Panc1 (cell line): ENCODE data around the gene CEP95. TPM values are rescaled to one million over a fixed set of nuclear protein-coding genes. Genes with fewer than 3 reads are reported as not detected.

Source experiments
- ATAC-seq: fragments of 200-7000 bp; cut with Tn5 transposase; 2 replicates; pipeline ENCODE4 v1.9.1; 2020; ENCODE audit warnings: mild to moderate bottlenecking, moderate library complexity
- BruUV-seq: library from RNA; stranded (reverse); fragments of 400-500 nt; replicated peaks from 2 replicates; lab custom pipeline; 2021; lab: Mats Ljungman, UMichigan
- CTCF ChIA-PET: fragments of 300-600 bp; sonication (Branson Sonifier 250); formaldehyde crosslinking; loops from one replicate; lab custom pipeline; 2022; ENCODE audit warnings: antibody characterized with exemption; lab: Charles Lee
- POLR2A ChIA-PET: fragments of 300-600 bp; sonication (Branson Sonifier 250); formaldehyde crosslinking; loops from one replicate; lab custom pipeline; 2022; ENCODE audit warnings: antibody characterized with exemption; lab: Charles Lee
- DNase-seq: peaks from one replicate; pipeline ENCODE4 v3.0.0-alpha.2; 2010; ENCODE audit warnings: low read depth, low spot score
- H3K27ac ChIP-seq: 2 replicates; pipeline ENCODE4 v1.5.1; 2011; ENCODE audit warnings: mild to moderate bottlenecking, low read length, inconsistent platforms
- H3K27me3 ChIP-seq: fragments of 200-500 bp; sonication (Bioruptor generic); 2 replicates; pipeline ENCODE4 v1.6.0; 2014; ENCODE audit warnings: low read length, inconsistent platforms; ENCODE audit not compliant: control insufficient read depth, insufficient read depth
- H3K36me3 ChIP-seq: fragments of 200-500 bp; sonication (Bioruptor generic); 2 replicates; pipeline ENCODE4 v1.5.1; 2014; ENCODE audit warnings: inconsistent platforms, mild to moderate bottlenecking, low read length, moderate library complexity; ENCODE audit not compliant: control insufficient read depth, insufficient read depth
- H3K4me1 ChIP-seq: 2 replicates; pipeline ENCODE4 v1.5.1; 2011; ENCODE audit warnings: inconsistent platforms, mild to moderate bottlenecking, low read length, moderate library complexity; ENCODE audit not compliant: control insufficient read depth, insufficient read depth
- H3K4me3 ChIP-seq, 2 experiments: 2 replicates each; pipeline ENCODE4 v1.5.1; 2011 to 2012; ENCODE audit warnings: low read depth in 2 of 2, low read length in 2 of 2, mild to moderate bottlenecking in 2 of 2, inconsistent platforms in 1 of 2, moderate library complexity in 1 of 2
- H3K9me3 ChIP-seq: fragments of 200-500 bp; sonication (Bioruptor generic); 2 replicates; pipeline ENCODE4 v1.5.1; 2014; ENCODE audit warnings: low read depth, mild to moderate bottlenecking, inconsistent platforms, low read length, moderate library complexity; ENCODE audit not compliant: control insufficient read depth, insufficient read depth
- POLR2AphosphoS5 ChIP-seq: IDR thresholded peaks from 2 replicates; pipeline ENCODE4 v1.6.1; 2012; ENCODE audit warnings: mild to moderate bottlenecking, low read depth, low read length, moderate library complexity
- SIN3A ChIP-seq: IDR thresholded peaks from 2 replicates; pipeline ENCODE4 v1.6.1; 2012; ENCODE audit warnings: low read depth, mild to moderate bottlenecking, low read length, moderate library complexity, borderline replicate concordance; ENCODE audit not compliant: insufficient read depth
- TCF7L2 ChIP-seq: IDR thresholded peaks from 2 replicates; pipeline ENCODE4 v1.6.1; 2011; ENCODE audit warnings: mild to moderate bottlenecking, low read depth, low read length, inconsistent platforms
- in situ Hi-C: cut with HindIII; loops from 2 replicates; pipeline ENCODE4 v1.10.0; 2016; ENCODE audit warnings: low sequenced_read_pairs, low pct_unique_long_range_greater_than_20kb
- intact Hi-C: fragments of 100-400 bp; cut with micrococcal nuclease; formaldehyde crosslinking; loops from one replicate; pipeline ENCODE4 v1.10.0; 2022; ENCODE audit not compliant: unreplicated experiment
- total RNA-seq: library from RNA; stranded (reverse); gene quantifications from one replicate; pipeline ENCODE4 v1.2.1, GENCODE V29; 2021; ENCODE audit not compliant: unreplicated experiment
- TF ChIP-seq, protein P1 (sequence below), 2 experiments: IDR thresholded peaks; 2 replicates each; pipeline ENCODE4 v1.6.1; 2011 to 2012; ENCODE audit warnings: low read depth in 2 of 2, control low read depth in 1 of 2, low read length in 1 of 2, mild to moderate bottlenecking in 1 of 2, moderate library complexity in 1 of 2; ENCODE audit not compliant: insufficient read depth in 1 of 2
- TF ChIP-seq, protein P2 (sequence below): fragments of 450-650 bp; IDR thresholded peaks from 2 replicates; pipeline ENCODE4 v1.5.1; 2017; ENCODE audit warnings: mild to moderate bottlenecking

CEP95 gene
- total RNA-seq, 1 experiment from 2014 or later: 23.2 TPM

GRCh38 chr17:64555281-64555680 lies 48.5 kb downstream of the CEP95 start:
- intact Hi-C loops: loop anchor here (10.0 kb wide), 1 partner anchor 90 kb away; no protein-coding TSS in a partner anchor
- DNase-seq: no peak
- in situ Hi-C loops: no loop called here
- CTCF ChIA-PET: no interaction called here
- Histone ChIP-seq H3K9me3 (no peaks in the 10 kb centered on the region), H3K36me3 (peaks cover 13% of the 10 kb centered on the region; the same call in 1 of the 2 replicates), H3K27me3 (no peaks in the 10 kb centered on the region), H3K4me3 (no peak overlapping the region), H3K4me1 (no peaks in the 10 kb centered on the region), H3K27ac (no peak overlapping the region)
- POLR2A ChIA-PET: no interaction called here
- TF ChIP-seq TCF7L2 (no peak), SIN3A (no peak), POLR2AphosphoS5 (no peak)
- TF ChIP-seq, protein P1, sequence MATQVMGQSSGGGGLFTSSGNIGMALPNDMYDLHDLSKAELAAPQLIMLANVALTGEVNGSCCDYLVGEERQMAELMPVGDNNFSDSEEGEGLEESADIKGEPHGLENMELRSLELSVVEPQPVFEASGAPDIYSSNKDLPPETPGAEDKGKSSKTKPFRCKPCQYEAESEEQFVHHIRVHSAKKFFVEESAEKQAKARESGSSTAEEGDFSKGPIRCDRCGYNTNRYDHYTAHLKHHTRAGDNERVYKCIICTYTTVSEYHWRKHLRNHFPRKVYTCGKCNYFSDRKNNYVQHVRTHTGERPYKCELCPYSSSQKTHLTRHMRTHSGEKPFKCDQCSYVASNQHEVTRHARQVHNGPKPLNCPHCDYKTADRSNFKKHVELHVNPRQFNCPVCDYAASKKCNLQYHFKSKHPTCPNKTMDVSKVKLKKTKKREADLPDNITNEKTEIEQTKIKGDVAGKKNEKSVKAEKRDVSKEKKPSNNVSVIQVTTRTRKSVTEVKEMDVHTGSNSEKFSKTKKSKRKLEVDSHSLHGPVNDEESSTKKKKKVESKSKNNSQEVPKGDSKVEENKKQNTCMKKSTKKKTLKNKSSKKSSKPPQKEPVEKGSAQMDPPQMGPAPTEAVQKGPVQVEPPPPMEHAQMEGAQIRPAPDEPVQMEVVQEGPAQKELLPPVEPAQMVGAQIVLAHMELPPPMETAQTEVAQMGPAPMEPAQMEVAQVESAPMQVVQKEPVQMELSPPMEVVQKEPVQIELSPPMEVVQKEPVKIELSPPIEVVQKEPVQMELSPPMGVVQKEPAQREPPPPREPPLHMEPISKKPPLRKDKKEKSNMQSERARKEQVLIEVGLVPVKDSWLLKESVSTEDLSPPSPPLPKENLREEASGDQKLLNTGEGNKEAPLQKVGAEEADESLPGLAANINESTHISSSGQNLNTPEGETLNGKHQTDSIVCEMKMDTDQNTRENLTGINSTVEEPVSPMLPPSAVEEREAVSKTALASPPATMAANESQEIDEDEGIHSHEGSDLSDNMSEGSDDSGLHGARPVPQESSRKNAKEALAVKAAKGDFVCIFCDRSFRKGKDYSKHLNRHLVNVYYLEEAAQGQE (IDR thresholded peaks at IDR 0.05; ENCODE audit: insufficient read depth in 1 of 2, low read depth in 2 of 2, low read length in 1 of 2): no peak
- TF ChIP-seq, protein P2, sequence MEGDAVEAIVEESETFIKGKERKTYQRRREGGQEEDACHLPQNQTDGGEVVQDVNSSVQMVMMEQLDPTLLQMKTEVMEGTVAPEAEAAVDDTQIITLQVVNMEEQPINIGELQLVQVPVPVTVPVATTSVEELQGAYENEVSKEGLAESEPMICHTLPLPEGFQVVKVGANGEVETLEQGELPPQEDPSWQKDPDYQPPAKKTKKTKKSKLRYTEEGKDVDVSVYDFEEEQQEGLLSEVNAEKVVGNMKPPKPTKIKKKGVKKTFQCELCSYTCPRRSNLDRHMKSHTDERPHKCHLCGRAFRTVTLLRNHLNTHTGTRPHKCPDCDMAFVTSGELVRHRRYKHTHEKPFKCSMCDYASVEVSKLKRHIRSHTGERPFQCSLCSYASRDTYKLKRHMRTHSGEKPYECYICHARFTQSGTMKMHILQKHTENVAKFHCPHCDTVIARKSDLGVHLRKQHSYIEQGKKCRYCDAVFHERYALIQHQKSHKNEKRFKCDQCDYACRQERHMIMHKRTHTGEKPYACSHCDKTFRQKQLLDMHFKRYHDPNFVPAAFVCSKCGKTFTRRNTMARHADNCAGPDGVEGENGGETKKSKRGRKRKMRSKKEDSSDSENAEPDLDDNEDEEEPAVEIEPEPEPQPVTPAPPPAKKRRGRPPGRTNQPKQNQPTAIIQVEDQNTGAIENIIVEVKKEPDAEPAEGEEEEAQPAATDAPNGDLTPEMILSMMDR: no peak
- ATAC-seq: no peak
- BruUV-seq: no TSS peak

DNA sequence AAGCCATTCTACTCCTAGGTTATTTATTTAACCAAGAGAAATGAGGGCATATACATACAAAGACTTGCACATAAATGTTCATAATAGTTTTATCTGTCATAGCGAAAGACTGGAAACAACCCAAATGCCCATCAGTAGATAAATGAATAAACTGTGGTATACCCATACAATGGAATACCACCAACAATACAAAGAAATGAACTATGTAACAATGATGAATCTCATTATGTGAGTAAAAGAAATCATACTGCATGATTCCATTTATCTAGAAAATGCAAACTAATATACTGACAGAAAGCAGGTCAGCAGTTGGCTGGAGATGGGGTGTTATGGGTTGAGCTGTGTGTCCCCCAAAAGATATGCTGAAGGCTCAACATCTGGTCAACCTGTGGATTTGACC lies 57.3 kb downstream of the CEP95 start:
- Histone ChIP-seq H3K9me3 (no peaks in the 10 kb centered on the region), H3K36me3 (peaks cover 6% of the 10 kb centered on the region), H3K27me3 (no peaks in the 10 kb centered on the region), H3K27ac (no peak overlapping the region), H3K4me3 (no peak overlapping the region), H3K4me1 (no peaks in the 10 kb centered on the region)
- ChIA-PET POLR2A (interaction anchor here (0.6 kb wide), 1 partner anchor 55 kb away, joined by 4 read pairs; no protein-coding TSS in a partner anchor), CTCF (no interaction called here)
- in situ Hi-C loops (no loop called here), intact Hi-C loops (no loop called here)
- no peak for DNase-seq
- TF ChIP-seq SIN3A (no peak), POLR2AphosphoS5 (no peak), TCF7L2 (no peak)
- TF ChIP-seq, protein P1 (IDR thresholded peaks at IDR 0.05; ENCODE audit: insufficient read depth in 1 of 2, low read depth in 2 of 2, low read length in 1 of 2): no peak
- TF ChIP-seq, protein P2: no peak
- no peak for ATAC-seq
- no TSS peak for BruUV-seq
